Testis (tissue), 3 donors: ENCODE data around the gene SIK2. TPM values are rescaled to one million over a fixed set of nuclear protein-coding genes. Genes with fewer than 3 reads are reported as not detected.
"Not testable (repeated sequence)": the region's sequence is repeated elsewhere in the genome, so short reads cannot be mapped to it uniquely, and the experiment has no call there.

Experiments
- DNase-seq: peaks from one replicate; pipeline ENCODE4 v3.0.0-alpha.2; 2019
- H3K27ac ChIP-seq, 2 donors: fragments of 200-600 bp; sonication (generic); one replicate each; pipeline ENCODE4 v1.5.1; 2019
- H3K27me3 ChIP-seq: fragments of 200-600 bp; sonication (generic); one replicate; pipeline ENCODE4 v1.5.1; 2019
- H3K36me3 ChIP-seq: fragments of 200-600 bp; sonication (generic); one replicate; pipeline ENCODE4 v1.5.1; 2017; ENCODE audit warnings: low read depth; ENCODE audit errors: missing control alignments
- H3K4me1 ChIP-seq: fragments of 200-600 bp; sonication (generic); one replicate; pipeline ENCODE4 v1.5.1; 2019
- H3K4me3 ChIP-seq, 2 donors: fragments of 200-600 bp; sonication (generic); one replicate each; pipeline ENCODE4 v1.5.1; 2017 to 2019
- H3K9me3 ChIP-seq: fragments of 200-600 bp; sonication (generic); one replicate; pipeline ENCODE4 v1.5.1; 2017
- CTCF ChIP-seq, 3 experiments: fragments of 450-650 bp in 2 of 3; fragments of 200-600 bp in 1 of 3; sonication (generic) in 1 of 3; IDR thresholded peaks; one replicate each; pipeline ENCODE4 v1.5.1; 2016 to 2019; ENCODE audit warnings: antibody characterized with exemption in 3 of 3, mild to moderate bottlenecking in 2 of 3, moderate library complexity in 1 of 3
- POLR2A ChIP-seq: fragments of 450-650 bp; IDR thresholded peaks from one replicate; pipeline ENCODE4 v1.6.1; 2017; ENCODE audit warnings: antibody characterized with exemption, mild to moderate bottlenecking, moderate library complexity
- WGBS, 2 donors: methylation state at CpG; one replicate each; pipeline ENCODE4 v1.1.5; 2018; 5-methylcytosine and 5-hydroxymethylcytosine counted together
- intact Hi-C: fragments of 100-400 bp; cut with DNase I; formaldehyde crosslinking; loops from one replicate; pipeline ENCODE4 v1.15.1; 2023; ENCODE audit warnings: low total_unique reads
- polyA plus RNA-seq: library from polyadenylated mRNA; stranded (reverse); fragments of 350-450 nt; fragmentation: Illumina TruSeq; extraction: RNeasy Lipid Tissue Mini Kit (QIAGEN cat#74804); gene quantifications from one replicate; pipeline ENCODE4 v1.2.3, GENCODE V29; 2014; ENCODE audit warnings: low read depth, low replicate concordance; ENCODE audit not compliant: insufficient read depth
- total RNA-seq, 2 donors: library from RNA; depleted of rRNA; stranded (reverse); fragments of >200 nt; gene quantifications; one replicate each; pipeline ENCODE4 v1.2.3, GENCODE V29; 2016

Gene SIK2
- total and polyA plus RNA-seq, 3 donors from 2014 or later = 7.6 to 9.8 (median 8.9) TPM

GRCh38 chr11:111770581-111771134 lies 168.4 kb downstream of the SIK2 start:
- no peaks in the 10 kb centered on the region for H3K9me3 ChIP-seq
- intact Hi-C loops = loop anchor here (5.0 kb wide), 1 partner anchor 168 kb away; the partner anchor contains the start of gene SIK2
- DNase-seq = no peak
- no peak overlapping the region for H3K27ac ChIP-seq
- H3K4me1 ChIP-seq = peaks cover 5% of the 10 kb centered on the region
- no peak overlapping the region for H3K4me3 ChIP-seq
- H3K36me3 ChIP-seq = no peaks in the 10 kb centered on the region
- 85 to 93% methylated on average over 4 of the region's 4 CpGs for WGBS, 2 donors
- TF ChIP-seq POLR2A (no peak), CTCF (IDR thresholded peaks at IDR 0.05) (no peak)
- H3K27me3 ChIP-seq = no peaks in the 10 kb centered on the region

GRCh38 chr11:111771205-111771604 lies 169.0 kb downstream of the SIK2 start:
- H3K27me3 ChIP-seq, H3K4me3 ChIP-seq, H3K4me1 ChIP-seq, DNase-seq, H3K9me3 ChIP-seq, H3K27ac ChIP-seq, H3K36me3 ChIP-seq: not testable (repeated sequence)
- intact Hi-C loops = loop anchor here (5.0 kb wide), 1 partner anchor 169 kb away; the partner anchor contains the start of gene SIK2
- WGBS, 2 donors = 88 to 94% methylated on average over 5 of the region's 5 CpGs

GRCh38 chr11:111772535-111772934 lies 170.3 kb downstream of the SIK2 start:
- Histone ChIP-seq H3K9me3 (no peaks in the 10 kb centered on the region), H3K27me3 (no peaks in the 10 kb centered on the region), H3K27ac (no peak overlapping the region), H3K4me3 (no peak overlapping the region), H3K4me1 (no peaks in the 10 kb centered on the region), H3K36me3 (no peaks in the 10 kb centered on the region)
- DNase-seq = no peak
- WGBS, 2 donors = 91 to 97% methylated on average over 2 of the region's 2 CpGs
- no peak for TF ChIP-seq POLR2A
- no peak for TF ChIP-seq CTCF (IDR thresholded peaks at IDR 0.05)
- intact Hi-C loops = loop anchor here (5.0 kb wide), 1 partner anchor 170 kb away; the partner anchor contains the start of gene SIK2

- DNase-seq = peak; percentile 24
Observed at GRCh38 chr11:111774955-111775710, 172.9 kb downstream of the SIK2 start.

More at GRCh38 chr11:111774955-111775710, 172.9 kb downstream of the SIK2 start:
- no peak overlapping the region for H3K4me3 ChIP-seq
- no peaks in the 10 kb centered on the region for H3K9me3 ChIP-seq
- intact Hi-C loops = loop anchor here (5.0 kb wide), 1 partner anchor 173 kb away; the partner anchor contains the start of gene SIK2
- TF ChIP-seq CTCF (IDR thresholded peaks at IDR 0.05) (no peak), POLR2A (no peak)
- H3K4me1 ChIP-seq = no peaks in the 10 kb centered on the region
- H3K27ac ChIP-seq = peak overlapping the region in 1 of 2 donors; percentile 68
- 43 to 56% methylated on average over 6 of the region's 6 CpGs for WGBS, 2 donors
- H3K27me3 ChIP-seq = no peaks in the 10 kb centered on the region
- no peaks in the 10 kb centered on the region for H3K36me3 ChIP-seq
